ENCODE data around the gene ACO2. TPM values are rescaled to one million over a fixed set of nuclear protein-coding genes. Genes with fewer than 3 reads are reported as not detected.

ACO2 gene
- total and polyA plus RNA-seq, 2 of the 4 experiments (the other 2 are of a cell fraction) = 71.3 to 72.9 TPM

GRCh38 chr22:41474872-41475451, 6.0 kb downstream of the ACO2 start:
- no peak overlapping the region for H3K4me3 ChIP-seq (ENCODE audit: insufficient read depth, low read depth, low read length)
- H2BK5ac ChIP-seq (ENCODE audit: low read depth, low read length, poor library complexity, severe bottlenecking) = no peak overlapping the region
- in situ Hi-C loops (cut with MboI; ENCODE audit: low sequenced_read_pairs) = no loop called here
- ChIA-PET CTCF (no interaction called here), POLR2A (ENCODE audit: unreplicated experiment) (no interaction called here)
- H4K20me1 ChIP-seq (ENCODE audit: insufficient read depth, low read length) = peaks cover 15% of the 10 kb centered on the region
- ATAC-seq (ENCODE audit: low read depth) (no peak), DNase-seq (no peak)
- H3K23ac ChIP-seq (ENCODE audit: low read depth, low read length) = no peak overlapping the region
- no peak overlapping the region for H3K56ac ChIP-seq (ENCODE audit: extremely low read depth, insufficient read depth, low read length)
- peaks cover 2% of the 10 kb centered on the region; the same call in 1 of the 2 replicates for H3K36me3 ChIP-seq (ENCODE audit: control insufficient read depth, insufficient read depth, low read length)
- H3K9me3 ChIP-seq (ENCODE audit: control insufficient read depth, insufficient read depth, low read length) = no peaks in the 10 kb centered on the region
- H2BK15ac ChIP-seq (ENCODE audit: low read depth, low read length) = no peak overlapping the region
- WGBS, 2 experiments (ENCODE audit: extremely low coverage in 2 of 2, insufficient read length in 1 of 2) = 90% methylated on average over 4 of the region's 6 CpGs; no CpG with 5 or more reads in 1 of the 2 experiments
- intact Hi-C loops (cut with micrococcal nuclease) = no loop called here
- no peak overlapping the region for H3K9ac ChIP-seq (ENCODE audit: low read depth, low read length)
- peaks cover 12% of the 10 kb centered on the region for H3K4me1 ChIP-seq (ENCODE audit: control insufficient read depth, insufficient read depth, low read length)
- H3K27me3 ChIP-seq (ENCODE audit: control insufficient read depth, insufficient read depth, low read length) = no peaks in the 10 kb centered on the region
- no peak overlapping the region for H4K8ac ChIP-seq (ENCODE audit: low read depth in 2 of 2, low read length in 2 of 2)
- H4K91ac ChIP-seq (ENCODE audit: insufficient read depth, low read depth, low read length) = no peak overlapping the region
- no peak overlapping the region for H2BK20ac ChIP-seq (ENCODE audit: low read depth, low read length)
- peaks cover 13 to 77% of the 10 kb centered on the region in 2 experiments for H3K79me1 ChIP-seq (ENCODE audit: low read depth in 1 of 2, low read length in 2 of 2)
- H4K5ac ChIP-seq (ENCODE audit: low read depth, low read length) = no peak overlapping the region
- H3K4me2 ChIP-seq (ENCODE audit: low read depth, low read length) = no peak overlapping the region
- dilution Hi-C loops (cut with HindIII; ENCODE audit: low sequenced_read_pairs, unreplicated experiment) = no loop called here
- H3K14ac ChIP-seq (replicated peaks; ENCODE audit: low read depth, low read length) = no peak overlapping the region
- no peak overlapping the region for H3K18ac ChIP-seq (ENCODE audit: low read depth, low read length)
- no peak overlapping the region for H3K27ac ChIP-seq (ENCODE audit: insufficient read depth, low read length)
- no TSS peak for BruUV-seq (replicated peaks)
- peaks cover 12% of the 10 kb centered on the region for H3K9me1 ChIP-seq (ENCODE audit: insufficient read depth, low read length)
- H2AFZ ChIP-seq (replicated peaks; ENCODE audit: low read length, poor library complexity) = no peak overlapping the region
- no peak overlapping the region for H3K4ac ChIP-seq (ENCODE audit: low read depth, low read length)
- H2AK9ac ChIP-seq (replicated peaks; ENCODE audit: low read depth, low read length, poor library complexity) = no peak overlapping the region
- H2AK5ac ChIP-seq (ENCODE audit: low read depth, low read length) = no peak overlapping the region
- no peak for TF ChIP-seq RAD21 (IDR thresholded peaks at IDR 0.05; ENCODE audit: low read length)
- no peak overlapping the region for H2BK120ac ChIP-seq (ENCODE audit: low read depth, low read length)
